Superior temporal gyrus (tissue), 1 donor: ENCODE results near the gene ERVMER34-1.

Experiments used
- DNase-seq: peaks from one replicate; pipeline ENCODE4 v3.0.0-alpha.2; 2016; ENCODE audit errors: extremely low spot score

Gene ERVMER34-1

DNA sequence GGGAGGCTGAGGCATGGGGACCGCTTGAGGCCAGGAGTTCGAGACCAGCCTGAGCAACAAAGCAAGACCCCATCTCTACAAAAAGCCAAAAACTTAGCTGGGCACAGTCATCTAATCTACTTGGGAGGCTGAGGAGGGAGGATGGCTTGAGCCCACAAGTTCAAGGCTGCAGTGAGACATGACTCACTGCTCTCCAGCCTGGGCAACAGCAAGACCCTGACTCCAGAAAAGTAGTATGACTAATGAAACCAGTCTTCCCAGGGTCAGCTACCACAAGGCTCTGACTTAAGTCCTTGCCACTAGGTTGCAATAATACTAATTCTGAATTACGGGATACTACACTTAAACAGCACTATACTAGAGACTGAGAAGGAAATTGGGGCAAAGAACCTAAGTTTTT lies 33.1 kb downstream of the ERVMER34-1 start:
- no peak for DNase-seq

DNA sequence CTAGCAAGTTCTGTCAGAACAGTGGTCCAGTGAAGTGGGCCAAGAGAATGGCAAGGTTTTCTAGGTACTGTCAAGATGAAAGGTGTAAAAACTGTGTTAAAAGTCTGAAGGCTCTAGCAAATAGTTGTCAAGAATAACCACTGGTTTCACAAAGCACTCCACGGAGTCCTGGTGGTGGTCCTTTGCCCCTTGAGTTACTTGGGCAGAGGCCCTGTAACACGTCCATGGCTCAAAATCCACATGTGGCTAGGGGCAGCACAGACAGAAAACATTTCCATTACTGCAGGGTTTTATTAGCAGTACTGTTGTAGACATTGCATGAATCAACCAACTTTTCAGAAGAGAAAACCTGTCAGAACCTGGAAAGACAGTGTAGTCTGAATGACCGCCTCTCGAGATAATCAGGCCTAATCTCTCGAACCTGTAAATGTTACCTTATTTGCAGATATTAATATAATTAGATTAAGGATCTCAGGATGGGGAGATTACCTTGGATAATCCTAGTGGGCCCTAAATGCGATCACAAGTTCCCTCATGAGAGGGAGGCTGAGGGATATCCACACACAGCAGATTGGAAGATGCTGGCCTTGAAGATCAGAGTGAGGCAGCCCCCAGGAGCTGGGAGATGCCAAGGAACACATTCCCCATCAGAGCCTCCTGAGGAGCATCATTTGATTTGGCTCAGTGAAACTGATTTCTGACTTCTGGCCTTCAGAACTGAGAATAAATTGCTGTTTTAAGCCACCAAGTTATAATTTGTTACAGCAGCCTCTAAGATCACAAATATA lies 34.7 kb downstream of the ERVMER34-1 start:
- DNase-seq = no peak

DNA sequence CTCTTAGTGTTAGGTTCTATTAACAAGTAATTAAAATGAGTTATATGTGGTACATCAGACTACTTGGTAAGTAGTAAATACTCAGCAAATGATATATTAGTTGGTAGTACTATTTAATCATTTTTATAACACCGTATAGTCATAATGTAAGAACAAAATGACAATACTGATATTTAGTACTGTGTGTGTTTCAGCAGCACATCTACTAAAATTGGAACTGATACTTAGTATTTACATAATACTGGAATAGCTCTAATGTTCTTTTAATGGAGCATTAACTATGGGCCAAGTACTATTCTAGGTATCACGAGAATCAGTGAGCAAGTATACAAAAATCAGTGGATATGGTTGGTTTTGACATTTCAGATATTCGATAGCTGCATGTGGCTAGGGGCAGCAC lies 35.3 kb downstream of the ERVMER34-1 start:
- no peak for DNase-seq

DNA sequence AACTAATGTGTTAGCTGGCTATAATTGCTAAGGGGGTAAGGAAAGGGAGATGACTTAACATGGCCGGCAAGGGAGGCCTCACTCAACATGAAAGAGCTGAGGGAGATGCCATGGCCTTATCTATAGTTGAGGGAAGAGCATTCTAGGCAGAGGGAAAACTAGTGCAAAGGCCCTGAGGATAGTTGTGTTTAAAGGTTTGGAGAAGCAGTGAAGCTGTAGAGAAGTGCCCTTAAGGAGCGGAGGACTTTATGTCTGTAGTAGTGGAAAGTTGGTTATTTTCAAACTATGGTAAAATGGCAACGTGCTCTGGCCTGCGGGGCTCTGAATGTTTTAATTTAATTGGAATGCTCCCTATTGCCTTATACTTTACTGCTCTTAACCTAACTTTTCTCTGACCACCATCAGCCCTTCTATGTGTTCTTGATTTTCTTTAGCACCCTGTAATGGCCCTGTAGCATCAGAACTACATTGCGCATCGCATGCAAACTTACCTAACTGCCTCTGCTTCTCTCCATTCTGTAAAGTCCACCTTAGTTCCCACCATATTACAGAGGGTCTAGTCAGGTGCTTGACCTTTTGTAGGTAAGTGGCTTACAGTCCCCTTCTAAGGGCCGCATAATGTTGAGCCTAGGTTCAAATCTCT lies 35.8 kb downstream of the ERVMER34-1 start:
- DNase-seq = no peak

DNA sequence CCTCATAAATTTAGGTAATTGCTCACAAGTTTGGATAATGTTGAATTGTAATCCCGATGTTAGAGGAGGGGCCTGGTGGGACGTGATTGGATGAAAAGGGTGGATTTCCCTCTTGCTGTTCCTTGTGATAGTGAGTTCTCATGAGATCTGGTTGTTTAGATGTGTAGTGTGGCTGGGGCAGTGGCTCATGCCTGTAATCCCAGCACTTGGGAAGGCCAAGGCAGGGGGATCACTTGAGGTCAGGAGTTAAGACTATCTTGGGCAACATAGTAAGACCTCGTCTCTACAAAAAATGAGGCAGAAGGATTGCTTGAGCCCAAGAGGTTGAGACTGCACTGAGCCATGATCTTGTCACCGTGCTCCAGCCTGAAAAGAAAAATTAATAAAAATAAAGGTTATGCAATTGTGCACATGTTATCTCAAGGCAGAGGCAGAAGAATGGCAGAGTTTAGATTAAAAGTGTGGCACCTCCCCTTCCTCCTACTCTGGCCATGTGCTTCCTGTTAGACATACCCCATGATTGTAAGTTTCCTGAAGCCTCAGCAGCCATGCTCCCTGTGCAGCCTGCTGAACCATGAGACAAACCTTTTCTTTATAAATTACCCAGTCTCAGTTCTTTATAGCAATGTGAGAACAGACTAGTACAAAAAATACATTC lies 36.5 kb downstream of the ERVMER34-1 start:
- DNase-seq = no peak

DNA sequence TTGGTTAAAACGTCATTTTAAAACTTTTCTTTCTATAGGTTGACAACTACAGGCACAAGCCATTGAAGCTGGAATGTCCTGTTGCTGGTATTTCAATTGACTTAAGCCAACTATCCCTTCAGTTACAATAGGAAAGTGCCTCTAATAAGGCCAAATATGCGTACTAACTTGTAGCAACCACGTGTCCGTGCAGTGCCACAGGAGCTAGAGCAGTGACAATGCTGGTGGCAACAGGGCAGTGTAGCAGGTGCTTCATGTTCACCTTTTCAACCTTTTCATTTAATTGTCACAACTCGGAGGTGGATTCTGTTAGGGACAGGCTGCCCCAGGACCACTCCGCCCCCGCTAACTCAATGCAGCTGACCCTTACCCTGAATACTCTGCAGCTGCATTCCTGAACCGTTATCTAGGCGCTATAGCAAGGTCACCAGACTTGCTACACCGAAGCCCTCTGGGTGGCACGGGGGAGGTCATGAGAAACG lies 37.7 kb downstream of the ERVMER34-1 start:
- no peak for DNase-seq

DNA sequence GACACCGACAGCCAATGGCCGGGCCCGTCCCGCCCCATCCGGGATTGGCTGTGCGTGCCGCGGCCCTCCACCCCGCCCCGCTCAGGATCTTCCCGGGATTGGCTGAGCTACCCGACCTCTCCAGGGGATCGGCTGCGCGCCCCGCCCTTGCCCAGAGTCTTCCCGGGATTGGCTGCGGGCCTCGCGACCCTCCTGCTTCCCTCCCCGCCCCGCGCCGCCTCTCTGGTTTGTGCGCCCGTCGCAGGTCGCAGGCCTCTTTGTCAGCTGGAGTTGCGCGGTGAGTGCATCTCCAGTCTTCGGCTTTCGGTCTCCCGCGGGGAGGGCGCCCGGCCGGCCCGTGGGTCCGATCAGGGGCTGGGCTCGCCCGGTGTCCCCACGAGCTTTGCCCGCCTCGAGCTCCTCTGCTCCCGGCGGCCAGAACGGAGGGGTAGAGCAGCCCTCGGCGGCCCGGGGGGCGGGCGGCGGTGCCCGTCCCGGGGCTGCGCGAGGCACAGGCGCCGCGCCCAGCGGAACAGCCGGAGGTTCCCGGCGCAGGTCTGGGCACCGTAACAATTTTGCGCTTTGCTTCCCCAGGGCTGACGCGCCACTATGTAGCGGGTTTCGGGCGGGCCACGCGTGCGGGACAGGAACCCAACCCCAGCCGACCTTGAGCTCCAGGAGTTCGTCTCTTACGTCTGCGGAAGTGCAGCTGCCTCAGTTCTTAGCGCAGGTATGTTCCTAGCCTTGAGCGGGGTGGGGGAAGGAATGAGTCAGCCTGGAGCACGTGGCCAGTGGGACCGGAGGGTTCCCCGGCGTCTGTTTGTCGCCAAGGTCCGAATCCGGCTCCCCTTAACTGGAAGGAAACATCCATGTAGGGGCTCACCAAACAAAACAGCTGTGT lies 38.7 kb downstream of the ERVMER34-1 start:
- DNase-seq = peak; percentile 97

DNA sequence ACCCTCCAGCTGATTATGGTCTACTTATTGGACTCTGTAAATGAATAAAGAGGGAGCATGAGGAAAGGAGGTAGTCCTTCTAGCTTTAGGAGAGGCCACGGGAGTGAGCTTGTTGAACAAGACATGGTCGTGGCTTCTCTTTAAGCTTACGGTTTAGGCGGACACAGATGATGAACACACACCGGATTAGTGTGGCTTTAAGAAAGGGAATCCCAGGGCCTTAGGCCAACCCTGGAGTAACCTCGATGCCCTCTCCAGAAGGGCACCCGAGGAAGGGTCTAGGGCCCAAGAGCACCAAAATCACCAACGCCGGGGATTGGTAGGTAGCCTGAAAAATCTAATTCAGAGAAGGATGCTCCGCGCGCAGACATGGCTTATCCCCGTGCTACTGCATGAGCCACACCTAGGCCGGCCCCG lies 39.4 kb downstream of the ERVMER34-1 start:
- DNase-seq = no peak

DNA sequence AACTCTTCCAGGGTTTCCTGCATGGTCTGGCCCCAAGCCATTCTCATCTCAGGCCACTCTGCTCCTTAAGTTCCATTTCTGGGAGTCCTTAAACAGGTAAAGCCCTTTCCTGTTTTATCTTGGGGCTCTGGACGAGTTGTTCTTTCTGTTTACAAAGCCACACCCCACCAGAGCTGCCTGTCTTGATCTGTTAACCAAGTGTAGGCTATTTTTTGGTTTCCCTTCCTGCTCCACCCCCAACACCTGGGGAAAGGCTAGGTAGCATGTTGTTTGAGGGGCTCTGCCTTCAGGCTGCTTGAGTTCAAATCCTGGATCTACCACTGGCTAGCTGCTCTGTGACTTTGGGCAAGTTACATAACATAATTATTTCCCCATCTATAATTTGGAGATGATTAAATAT lies 40.0 kb downstream of the ERVMER34-1 start:
- DNase-seq = no peak

DNA sequence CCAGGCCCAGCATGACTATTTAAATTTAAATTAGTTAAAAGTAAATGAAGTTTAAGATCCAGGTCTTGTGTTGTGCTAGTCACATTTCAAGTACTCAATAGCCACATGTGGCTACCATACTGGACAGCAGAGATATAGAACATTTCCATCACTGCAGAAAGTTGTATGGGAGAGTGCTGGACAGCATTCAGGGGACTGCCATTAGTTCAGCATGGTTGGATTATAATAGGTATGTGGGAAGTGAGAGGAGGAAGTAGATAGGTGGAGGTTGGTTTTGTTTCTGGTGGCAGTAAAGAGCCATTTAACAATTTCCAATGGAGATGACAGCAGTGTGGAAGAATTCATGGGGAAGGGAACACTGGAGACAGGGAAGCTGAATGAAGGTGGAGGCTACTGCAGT lies 42.1 kb downstream of the ERVMER34-1 start:
- DNase-seq = no peak

DNA sequence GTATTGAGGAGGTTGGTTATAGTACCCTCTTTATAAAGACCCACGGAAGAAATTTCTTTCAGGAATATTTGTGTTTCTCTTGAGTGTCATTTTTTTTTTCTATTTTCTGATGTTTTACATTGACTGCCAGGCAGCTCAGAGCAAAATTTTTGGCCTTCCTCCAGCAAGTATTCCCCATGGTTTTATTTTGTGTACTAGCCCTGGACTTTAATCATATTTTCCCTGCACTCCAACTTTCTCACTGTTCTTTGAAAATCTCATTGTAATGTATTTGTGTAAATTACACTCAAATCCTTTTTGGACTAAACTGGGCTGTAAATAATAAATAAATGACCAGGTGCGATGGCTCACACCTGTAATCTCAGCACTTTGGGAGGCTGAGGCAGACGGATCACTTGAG lies 46.6 kb downstream of the ERVMER34-1 start:
- DNase-seq = no peak

DNA sequence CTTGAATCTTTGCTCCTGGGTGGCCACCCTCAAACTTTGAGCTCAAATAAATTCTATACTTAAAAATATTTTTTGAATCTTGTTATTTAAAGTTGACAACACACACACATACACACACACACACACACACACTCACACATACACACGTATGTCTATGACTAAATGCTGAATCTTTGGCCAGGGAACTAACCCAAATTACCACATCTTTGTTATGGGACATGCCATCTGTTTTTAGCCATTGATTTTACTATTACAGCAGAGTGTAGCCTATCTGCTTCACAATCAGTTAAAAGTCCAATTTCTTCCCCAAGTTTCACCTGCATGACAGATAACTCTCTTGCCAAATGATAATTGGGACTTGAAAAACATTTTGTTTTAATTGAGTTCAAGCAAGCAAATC lies 47.1 kb downstream of the ERVMER34-1 start:
- DNase-seq = no peak

DNA sequence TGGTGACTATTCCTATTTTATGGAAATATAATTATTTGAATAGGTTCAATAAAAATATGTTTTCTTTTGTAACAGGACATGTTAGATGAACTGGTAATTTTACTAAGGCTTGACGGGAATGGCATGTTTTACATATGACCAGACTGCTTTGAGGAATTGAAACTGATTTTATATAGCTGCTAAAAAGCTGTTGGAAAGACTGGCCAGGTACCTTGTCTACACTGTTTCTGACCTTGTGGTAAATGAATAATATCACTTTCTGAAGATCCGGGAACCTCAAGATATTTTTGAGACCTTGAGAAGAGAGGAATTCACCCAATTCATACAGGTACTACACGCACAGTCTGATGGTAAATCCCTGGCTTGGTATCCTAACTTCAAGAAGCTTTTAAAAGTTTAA lies 50.0 kb downstream of the ERVMER34-1 start:
- DNase-seq = no peak

DNA sequence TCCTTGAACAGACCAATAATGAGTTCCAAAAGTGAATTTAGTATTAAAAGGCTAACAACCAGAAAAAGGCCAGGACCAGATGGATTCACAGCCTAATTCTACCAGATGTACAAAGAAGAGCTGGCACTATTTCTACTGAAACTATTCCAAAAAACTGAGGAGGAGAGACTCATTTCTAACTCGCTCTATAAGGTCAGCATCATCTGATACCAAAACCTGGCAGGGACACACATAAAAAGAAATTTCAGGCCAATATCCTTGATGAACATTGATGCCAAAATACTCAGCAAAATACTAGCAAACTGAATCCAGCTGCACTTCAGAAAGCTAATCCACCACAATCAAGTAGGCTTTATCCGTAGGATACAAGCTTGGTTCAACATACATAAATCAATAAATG lies 56.3 kb downstream of the ERVMER34-1 start:
- no peak for DNase-seq

DNA sequence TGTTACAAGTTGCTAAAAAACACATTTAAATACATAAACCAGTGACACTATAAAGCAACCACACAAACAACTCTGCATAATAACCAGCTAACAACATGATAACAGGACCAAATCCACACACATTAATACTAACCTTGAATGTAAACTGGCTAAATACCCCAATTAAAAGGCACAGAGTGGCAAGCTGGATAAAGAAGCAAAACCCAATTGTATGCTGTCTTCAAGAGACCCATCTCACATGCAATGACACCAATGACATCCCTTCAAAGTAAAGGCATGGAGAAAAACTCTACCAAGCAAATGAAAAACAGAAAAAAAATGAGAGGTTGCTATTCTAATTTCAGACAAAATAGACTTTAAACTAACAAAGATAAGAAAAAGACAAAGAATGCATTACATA lies 57.7 kb downstream of the ERVMER34-1 start:
- no peak for DNase-seq
